Measurements from ENCODE around the gene EPB41L4A.

EPB41L4A gene

GRCh38 chr5:112161392-112161748, 257.7 kb downstream of the EPB41L4A start:
- DNase-seq (ENCODE audit: low spot score): no peak

GRCh38 chr5:112160652-112161391, 258.3 kb downstream of the EPB41L4A start:
- DNase-seq (ENCODE audit: low spot score): peak; percentile 91

GRCh38 chr5:112159435-112159834, 259.6 kb downstream of the EPB41L4A start:
- no peak for DNase-seq (ENCODE audit: low spot score)

- no peak for DNase-seq (ENCODE audit: low spot score)
These were observed 262.9 kb downstream of the EPB41L4A start for GRCh38 chr5:112156211-112156610.

GRCh38 chr5:112154940-112155686, 264.0 kb downstream of the EPB41L4A start:
- peak; percentile 75 for DNase-seq (ENCODE audit: low spot score)

GRCh38 chr5:112149727-112150126, 269.4 kb downstream of the EPB41L4A start:
- no peak for DNase-seq (ENCODE audit: low spot score)

- DNase-seq (ENCODE audit: low spot score): peak; percentile 81
These were observed 272.5 kb downstream of the EPB41L4A start for GRCh38 chr5:112146323-112147226.

GRCh38 chr5:112143690-112144089, 275.4 kb downstream of the EPB41L4A start:
- peak; percentile 17 for DNase-seq (ENCODE audit: low spot score)

GRCh38 chr5:112142769-112143270, 276.3 kb downstream of the EPB41L4A start:
- DNase-seq (ENCODE audit: low spot score): peak; percentile 95

GRCh38 chr5:112141582-112141981, 277.5 kb downstream of the EPB41L4A start:
- no peak for DNase-seq (ENCODE audit: low spot score)

- DNase-seq (ENCODE audit: low spot score): no peak
These were observed 280.6 kb downstream of the EPB41L4A start for GRCh38 chr5:112138526-112138925.

GRCh38 chr5:112136773-112137172, 282.3 kb downstream of the EPB41L4A start:
- DNase-seq (ENCODE audit: low spot score): no peak

GRCh38 chr5:112127861-112128260, 291.2 kb downstream of the EPB41L4A start:
- DNase-seq (ENCODE audit: low spot score): no peak

GRCh38 chr5:112126982-112127381, 292.1 kb downstream of the EPB41L4A start:
- DNase-seq (ENCODE audit: low spot score): no peak

GRCh38 chr5:112125903-112126302, 293.2 kb downstream of the EPB41L4A start:
- DNase-seq (ENCODE audit: low spot score): no peak

GRCh38 chr5:112124788-112125187, 294.3 kb downstream of the EPB41L4A start:
- DNase-seq (ENCODE audit: low spot score): no peak

GRCh38 chr5:112123086-112123485, 296.0 kb downstream of the EPB41L4A start:
- no peak for DNase-seq (ENCODE audit: low spot score)

GRCh38 chr5:112122353-112122752, 296.7 kb downstream of the EPB41L4A start:
- DNase-seq (ENCODE audit: low spot score): no peak

GRCh38 chr5:112121258-112121657, 297.8 kb downstream of the EPB41L4A start:
- DNase-seq (ENCODE audit: low spot score): no peak

GRCh38 chr5:112119969-112120368, 299.1 kb downstream of the EPB41L4A start:
- no peak for DNase-seq (ENCODE audit: low spot score)

- DNase-seq (ENCODE audit: low spot score): no peak
These were observed 299.6 kb downstream of the EPB41L4A start for GRCh38 chr5:112119508-112119907.

- DNase-seq (ENCODE audit: low spot score): no peak
These were observed 301.5 kb downstream of the EPB41L4A start for GRCh38 chr5:112117551-112117950.
